ENCODE results near the gene TGOLN2. TPM values are rescaled to one million over a fixed set of nuclear protein-coding genes. Genes with fewer than 3 reads are reported as not detected.

The TGOLN2 gene
- total and polyA plus RNA-seq, 2 of the 13 experiments (the other 11 are each of a cell fraction or from before 2014, with no cell fraction given) = 99.6 to 155 TPM

- no peak for TF ChIP-seq NR2F1 (CRISPR knock-in tag; IDR thresholded peaks at IDR 0.05)
- TF ChIP-seq SCMH1 (CRISPR knock-in tag; IDR thresholded peaks at IDR 0.05; ENCODE audit: borderline replicate concordance) = no peak
- 0 out of 2 replicates have a peak, but pooled peaks have one; percentile 33 for TF ChIP-seq ZNF792 (CRISPR knock-in tag; IDR thresholded peaks at IDR 0.05)
- TF ChIP-seq ZNF446 (CRISPR knock-in tag; IDR thresholded peaks at IDR 0.05) = no peak
- no peak for TF ChIP-seq ZNF569 (CRISPR knock-in tag; IDR thresholded peaks at IDR 0.05; ENCODE audit: borderline replicate concordance)
- no peak for TF ChIP-seq ZXDC (CRISPR knock-in tag; IDR thresholded peaks at IDR 0.05)
- no peak for TF ChIP-seq MAFF (IDR thresholded peaks at IDR 0.05; ENCODE audit: low read depth, low read length)
- TF ChIP-seq ATF7-NPFF (CRISPR knock-in tag; IDR thresholded peaks at IDR 0.05; ENCODE audit: low read depth) = 0 out of 2 replicates have a peak, but pooled peaks have one; percentile 63
- peak; percentile 31; the same call in 1 of the 2 replicates for TF ChIP-seq MEF2D (CRISPR knock-in tag; IDR thresholded peaks at IDR 0.05)
- TF ChIP-seq ZNF709 (CRISPR knock-in tag; IDR thresholded peaks at IDR 0.05) = no peak
- no peak for TF ChIP-seq CEBPG (CRISPR knock-in tag; IDR thresholded peaks at IDR 0.05)
- no peak for TF ChIP-seq KLF6 (CRISPR knock-in tag; IDR thresholded peaks at IDR 0.05)
- no peak for TF ChIP-seq CHD2 (IDR thresholded peaks at IDR 0.05; ENCODE audit: low read depth, low read length)
- no peak for TF ChIP-seq TEAD3 (CRISPR knock-in tag; optimal IDR thresholded peaks at IDR 0.05; ENCODE audit: borderline replicate concordance)
- TF ChIP-seq ETV5 (CRISPR knock-in tag; IDR thresholded peaks at IDR 0.05; ENCODE audit: borderline replicate concordance) = peak; percentile 55; the same call in 1 of the 2 replicates
- no peak for TF ChIP-seq GFI1 (CRISPR knock-in tag; IDR thresholded peaks at IDR 0.05; ENCODE audit: borderline replicate concordance)
- TF ChIP-seq TRAFD1 (CRISPR knock-in tag; IDR thresholded peaks at IDR 0.05; ENCODE audit: borderline replicate concordance) = no peak
- TF ChIP-seq FOXP1 (IDR thresholded peaks at IDR 0.05) = no peak
- TF ChIP-seq FOXP1 (CRISPR knock-in tag; IDR thresholded peaks at IDR 0.05) = no peak
- no peak for TF ChIP-seq NR2C2 (CRISPR knock-in tag; IDR thresholded peaks at IDR 0.05; ENCODE audit: borderline replicate concordance)
- TF ChIP-seq ZNF430 (CRISPR knock-in tag; IDR thresholded peaks at IDR 0.05) = no peak
- no peak for TF ChIP-seq ZNF724P (CRISPR knock-in tag; IDR thresholded peaks at IDR 0.05; ENCODE audit: borderline replicate concordance)
- no peak for TF ChIP-seq HOXA9 (CRISPR knock-in tag; IDR thresholded peaks at IDR 0.05; ENCODE audit: borderline replicate concordance)
- TF ChIP-seq ZZZ3 (CRISPR knock-in tag; IDR thresholded peaks at IDR 0.05; ENCODE audit: borderline replicate concordance) = no peak
- TF ChIP-seq GZF1 (CRISPR knock-in tag; IDR thresholded peaks at IDR 0.05) = 0 out of 2 replicates have a peak, but pooled peaks have one; percentile 52
- no peak for TF ChIP-seq CREM (IDR thresholded peaks at IDR 0.05)
- no peak for TF ChIP-seq CREM (CRISPR knock-in tag; IDR thresholded peaks at IDR 0.05)
- no peak for TF ChIP-seq ZSCAN30 (CRISPR knock-in tag; IDR thresholded peaks at IDR 0.05)
- TF ChIP-seq ZSCAN22 (CRISPR knock-in tag; IDR thresholded peaks at IDR 0.05) = no peak
- no peak for TF ChIP-seq PITX1 (CRISPR knock-in tag; IDR thresholded peaks at IDR 0.05)
Measured at GRCh38 chr2:85326406-85327159, 1.2 kb downstream of the TGOLN2 start (continued).

Measured in HepG2 (cell line).